Measurements from ENCODE around the gene DNAJC4. TPM values are rescaled to one million over a fixed set of nuclear protein-coding genes. Genes with fewer than 3 reads are reported as not detected.
A peak's percentile ranks its signal among the peaks of the same experiment; 100 is the strongest.

Gene DNAJC4
- total and polyA plus RNA-seq, 9 of the 15 experiments (the other 6 are each of a cell fraction or from before 2014, with no cell fraction given): 4.0 to 32.6 (median 19.9) TPM

GRCh38 chr11:64240435-64241240 is 10.3 kb downstream of the DNAJC4 start, which contains the start of gene FKBP2:
Gene FKBP2, plus strand, starts transcription at chr11:64241095. Its CDS starts 1,293 bp downstream, at chr11:64242388.
- CTCF ChIA-PET (ENCODE audit: low intra/inter-chr PET ratio): no interaction called here
- Histone ChIP-seq H4K20me1 (replicated peaks; ENCODE audit: control insufficient read depth, insufficient read depth, low read length) (0 out of 2 replicates have a peak, but pooled peaks cover 3% of the 10 kb centered on the region), H3K9me3 (replicated peaks; ENCODE audit: control insufficient read depth, insufficient read depth, low read depth, low read length) (no peaks in the 10 kb centered on the region), H3K9ac (ENCODE audit: insufficient read depth in 1 of 2, low read depth in 2 of 2, low read length in 2 of 2) (peak within 1 kb of the TSS; percentile 93 to 97), H3K27ac (ENCODE audit: extremely low read depth, low read depth, low read length) (peak within 1 kb of the TSS; percentile 95), H3K79me2 (ENCODE audit: control insufficient read depth, insufficient read depth, low read length) (peaks cover 57% of the 10 kb centered on the region), H3K4me3 (peak within 1 kb of the TSS; percentile 99), H3K9me1 (ENCODE audit: control insufficient read depth, insufficient read depth, low read length) (no peaks in the 10 kb centered on the region), H3K27me3 (ENCODE audit: control insufficient read depth in 2 of 2, insufficient read depth in 2 of 2, low read length in 2 of 2) (no peaks in the 10 kb centered on the region), H3K4me1 (replicated peaks in 1 of 2; ENCODE audit: control insufficient read depth in 2 of 2, insufficient read depth in 2 of 2, low read length in 2 of 2) (peaks cover 27 to 70% of the 10 kb centered on the region in 2 experiments), H2AFZ (ENCODE audit: low read depth, low read length) (peak within 1 kb of the TSS; percentile 75), H3K36me3 (ENCODE audit: control insufficient read depth, insufficient read depth, low read length) (peaks cover 71% of the 10 kb centered on the region), H3K4me2 (ENCODE audit: insufficient read depth, low read length) (peak within 1 kb of the TSS; percentile 92)
- BruUV-seq (replicated peaks): TSS peak; percentile 85
- in situ Hi-C loops (cut with MboI): no loop called here
- POLR2A ChIA-PET: interaction anchor here (0.5 to 1.0 kb wide), 11 partner anchors 8 to 700 kb away, joined by 3 to 6 read pairs (median 5); partner anchors contain the start of genes ESRRA and FERMT3
- under 1% methylated on average over 51 of the region's 58 CpGs for WGBS (ENCODE audit: insufficient coverage, low coverage, missing lambda C conversion rate)
- ATAC-seq (peak; percentile 70), FAIRE-seq (peak; percentile 89), DNase-seq (ENCODE audit: extremely low read depth in 1 of 4, low spot score in 3 of 4) (peak; percentile 89 to 98 (median 93))
- intact Hi-C loops (cut with micrococcal nuclease): loop anchor here (10.0 kb wide), 1 partner anchor 64 kb away; the partner anchor contains the start of genes CATSPERZ and ESRRA
- peak; percentile 67; the same call in 1 of the 2 replicates for TF ChIP-seq CREB3L1 (IDR thresholded peaks at IDR 0.05; ENCODE audit: borderline replicate concordance, low read depth)
- peak; percentile 95 for TF ChIP-seq SMAD1 (IDR thresholded peaks at IDR 0.05; ENCODE audit: low read depth, low read length, partially characterized antibody)
- TF ChIP-seq JUNB (CRISPR knock-in tag; conservative IDR thresholded peaks at IDR 0.05): 0 out of 2 replicates have a peak, but pooled peaks have one; percentile 48
- TF ChIP-seq NCOA1 (IDR thresholded peaks at IDR 0.05; ENCODE audit: low read depth): peak; percentile 51; the same call in 1 of the 2 replicates
- TF ChIP-seq YBX1 (IDR thresholded peaks at IDR 0.05): no peak
- TF ChIP-seq, protein P1, sequence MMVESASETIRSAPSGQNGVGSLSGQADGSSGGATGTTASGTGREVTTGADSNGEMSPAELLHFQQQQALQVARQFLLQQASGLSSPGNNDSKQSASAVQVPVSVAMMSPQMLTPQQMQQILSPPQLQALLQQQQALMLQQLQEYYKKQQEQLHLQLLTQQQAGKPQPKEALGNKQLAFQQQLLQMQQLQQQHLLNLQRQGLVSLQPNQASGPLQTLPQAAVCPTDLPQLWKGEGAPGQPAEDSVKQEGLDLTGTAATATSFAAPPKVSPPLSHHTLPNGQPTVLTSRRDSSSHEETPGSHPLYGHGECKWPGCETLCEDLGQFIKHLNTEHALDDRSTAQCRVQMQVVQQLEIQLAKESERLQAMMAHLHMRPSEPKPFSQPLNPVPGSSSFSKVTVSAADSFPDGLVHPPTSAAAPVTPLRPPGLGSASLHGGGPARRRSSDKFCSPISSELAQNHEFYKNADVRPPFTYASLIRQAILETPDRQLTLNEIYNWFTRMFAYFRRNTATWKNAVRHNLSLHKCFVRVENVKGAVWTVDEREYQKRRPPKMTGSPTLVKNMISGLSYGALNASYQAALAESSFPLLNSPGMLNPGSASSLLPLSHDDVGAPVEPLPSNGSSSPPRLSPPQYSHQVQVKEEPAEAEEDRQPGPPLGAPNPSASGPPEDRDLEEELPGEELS (CRISPR knock-in tag; IDR thresholded peaks at IDR 0.05; ENCODE audit: borderline replicate concordance): peak; percentile 40; the same call in 1 of the 2 replicates
- no peak for TF ChIP-seq ZBTB49 (CRISPR knock-in tag; IDR thresholded peaks at IDR 0.05; ENCODE audit: borderline replicate concordance)
- peak; percentile 67 for TF ChIP-seq USF1 (CRISPR knock-in tag; IDR thresholded peaks at IDR 0.05)
- peak; percentile 75; the same call in 1 of the 2 replicates for TF ChIP-seq ZNF175 (CRISPR knock-in tag; IDR thresholded peaks at IDR 0.05; ENCODE audit: low read depth)
- TF ChIP-seq, protein P2, sequence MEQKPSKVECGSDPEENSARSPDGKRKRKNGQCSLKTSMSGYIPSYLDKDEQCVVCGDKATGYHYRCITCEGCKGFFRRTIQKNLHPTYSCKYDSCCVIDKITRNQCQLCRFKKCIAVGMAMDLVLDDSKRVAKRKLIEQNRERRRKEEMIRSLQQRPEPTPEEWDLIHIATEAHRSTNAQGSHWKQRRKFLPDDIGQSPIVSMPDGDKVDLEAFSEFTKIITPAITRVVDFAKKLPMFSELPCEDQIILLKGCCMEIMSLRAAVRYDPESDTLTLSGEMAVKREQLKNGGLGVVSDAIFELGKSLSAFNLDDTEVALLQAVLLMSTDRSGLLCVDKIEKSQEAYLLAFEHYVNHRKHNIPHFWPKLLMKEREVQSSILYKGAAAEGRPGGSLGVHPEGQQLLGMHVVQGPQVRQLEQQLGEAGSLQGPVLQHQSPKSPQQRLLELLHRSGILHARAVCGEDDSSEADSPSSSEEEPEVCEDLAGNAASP (IDR thresholded peaks at IDR 0.05): no peak
- TF ChIP-seq NFIC (IDR thresholded peaks at IDR 0.05): peak; percentile 86
